Ascending aorta (tissue), 2 donors: Measurements from ENCODE around the gene FBXL13. TPM values are rescaled to one million over a fixed set of nuclear protein-coding genes. Genes with fewer than 3 reads are reported as not detected.
"Not testable (repeated sequence)": the region's sequence is repeated elsewhere in the genome, so short reads cannot be mapped to it uniquely, and the experiment has no call there.

ENCODE experiments used
- DNase-seq, 2 donors: peaks; one replicate each; pipeline ENCODE4 v3.0.0-alpha.2; 2019; ENCODE audit warnings: low spot score in 2 of 2
- H3K27ac ChIP-seq, 2 donors: fragments of 200-600 bp; sonication (generic); one replicate each; pipeline ENCODE4 v1.5.1; 2016 to 2017; ENCODE audit warnings: mild to moderate bottlenecking in 1 of 2
- H3K27me3 ChIP-seq: fragments of 200-600 bp; sonication (generic); one replicate; pipeline ENCODE4 v1.5.1; 2017
- H3K36me3 ChIP-seq, 2 donors: fragments of 200-600 bp; sonication (generic); one replicate each; pipeline ENCODE4 v1.5.1; 2016
- H3K4me1 ChIP-seq, 2 donors: fragments of 200-600 bp; sonication (generic); one replicate each; pipeline ENCODE4 v1.5.1; 2016 to 2017; ENCODE audit warnings: mild to moderate bottlenecking in 1 of 2
- H3K4me3 ChIP-seq, 2 donors: fragments of 200-600 bp; sonication (generic); one replicate each; pipeline ENCODE4 v1.5.1; 2016 to 2017; ENCODE audit warnings: mild to moderate bottlenecking in 1 of 2
- H3K9me3 ChIP-seq, 2 donors: fragments of 200-600 bp; sonication (generic); one replicate each; pipeline ENCODE4 v1.5.1; 2016
- intact Hi-C: fragments of 100-400 bp; cut with DNase I; formaldehyde crosslinking; loops from one replicate; pipeline ENCODE4 v1.15.1; 2023
- total RNA-seq: library from RNA; depleted of rRNA; stranded (reverse); fragments of >200 nt; gene quantifications from one replicate; pipeline ENCODE4 v1.1.0, GENCODE V29; 2016
- TF ChIP-seq, protein P1 (sequence below), 3 experiments: fragments of 200-600 bp in 2 of 3; fragments of 450-650 bp in 1 of 3; sonication (generic) in 2 of 3; IDR thresholded peaks; one replicate each; pipeline ENCODE4 v1.5.1; 2016 to 2019; ENCODE audit warnings: antibody characterized with exemption in 3 of 3, mild to moderate bottlenecking in 1 of 3, moderate library complexity in 1 of 3

FBXL13 gene
- total RNA-seq, 1 donor from 2014 or later = 0.75 TPM

GRCh38 chr7:103051519-103051918, 23.1 kb downstream of the FBXL13 start:
- H3K27ac ChIP-seq = no peak overlapping the region
- H3K4me3 ChIP-seq = no peak overlapping the region
- TF ChIP-seq, protein P1, sequence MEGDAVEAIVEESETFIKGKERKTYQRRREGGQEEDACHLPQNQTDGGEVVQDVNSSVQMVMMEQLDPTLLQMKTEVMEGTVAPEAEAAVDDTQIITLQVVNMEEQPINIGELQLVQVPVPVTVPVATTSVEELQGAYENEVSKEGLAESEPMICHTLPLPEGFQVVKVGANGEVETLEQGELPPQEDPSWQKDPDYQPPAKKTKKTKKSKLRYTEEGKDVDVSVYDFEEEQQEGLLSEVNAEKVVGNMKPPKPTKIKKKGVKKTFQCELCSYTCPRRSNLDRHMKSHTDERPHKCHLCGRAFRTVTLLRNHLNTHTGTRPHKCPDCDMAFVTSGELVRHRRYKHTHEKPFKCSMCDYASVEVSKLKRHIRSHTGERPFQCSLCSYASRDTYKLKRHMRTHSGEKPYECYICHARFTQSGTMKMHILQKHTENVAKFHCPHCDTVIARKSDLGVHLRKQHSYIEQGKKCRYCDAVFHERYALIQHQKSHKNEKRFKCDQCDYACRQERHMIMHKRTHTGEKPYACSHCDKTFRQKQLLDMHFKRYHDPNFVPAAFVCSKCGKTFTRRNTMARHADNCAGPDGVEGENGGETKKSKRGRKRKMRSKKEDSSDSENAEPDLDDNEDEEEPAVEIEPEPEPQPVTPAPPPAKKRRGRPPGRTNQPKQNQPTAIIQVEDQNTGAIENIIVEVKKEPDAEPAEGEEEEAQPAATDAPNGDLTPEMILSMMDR (IDR thresholded peaks at IDR 0.05) = no peak
- no peaks in the 10 kb centered on the region for H3K4me1 ChIP-seq
- intact Hi-C loops = no loop called here
- no peaks in the 10 kb centered on the region for H3K36me3 ChIP-seq
- H3K9me3 ChIP-seq = peaks cover 0 to 5% of the 10 kb centered on the region in 2 donors
- H3K27me3 ChIP-seq = no peaks in the 10 kb centered on the region
- DNase-seq = no peak

DNA sequence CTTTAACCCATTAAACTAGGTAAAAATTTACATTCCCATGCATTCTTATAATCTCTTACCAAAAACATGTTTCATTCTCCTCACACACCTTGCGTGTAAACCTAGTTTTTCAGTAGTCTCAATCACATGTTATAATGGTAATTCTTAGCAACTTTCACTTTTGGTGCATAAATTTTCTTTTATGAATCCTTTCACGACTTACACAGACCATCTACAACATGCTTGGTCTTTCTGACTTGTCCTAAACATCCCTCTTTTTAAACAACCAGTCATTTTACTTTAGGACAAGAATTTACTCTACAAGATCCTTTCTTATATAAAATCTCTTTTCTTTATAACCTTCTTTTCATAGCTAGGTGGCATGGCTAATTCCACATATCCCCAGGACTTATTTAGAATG, 25.8 kb downstream of the FBXL13 start:
- Histone ChIP-seq H3K27ac (no peak overlapping the region), H3K4me1 (no peaks in the 10 kb centered on the region), H3K27me3 (no peaks in the 10 kb centered on the region), H3K4me3 (no peak overlapping the region), H3K9me3 (peaks cover 0 to 5% of the 10 kb centered on the region in 2 donors), H3K36me3 (no peaks in the 10 kb centered on the region)
- TF ChIP-seq, protein P1 (IDR thresholded peaks at IDR 0.05) = no peak
- DNase-seq = no peak
- intact Hi-C loops = no loop called here

DNA sequence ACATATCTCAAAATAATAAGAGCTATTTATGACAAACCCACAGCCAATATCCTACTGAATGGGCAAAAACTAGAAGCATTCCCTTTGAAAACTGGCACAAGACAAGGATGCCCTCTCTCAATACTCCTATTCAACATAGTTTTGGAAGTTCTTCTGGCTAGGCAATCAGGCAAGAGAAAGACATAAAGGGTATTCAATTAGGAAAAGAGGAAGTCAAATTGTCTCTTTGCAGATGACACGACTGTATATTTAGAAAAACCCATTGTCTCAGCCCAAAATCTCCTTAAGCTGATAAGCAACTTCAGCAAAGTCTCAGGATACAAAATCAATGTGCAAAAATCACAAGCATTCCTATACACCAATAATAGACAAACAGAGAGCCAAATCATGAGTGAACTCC, 32.8 kb downstream of the FBXL13 start:
- H3K36me3 ChIP-seq, H3K9me3 ChIP-seq, H3K4me1 ChIP-seq, H3K4me3 ChIP-seq, H3K27ac ChIP-seq, H3K27me3 ChIP-seq, DNase-seq, intact Hi-C loops: not testable (repeated sequence)

- H3K27me3 ChIP-seq, intact Hi-C loops, DNase-seq, H3K36me3 ChIP-seq, H3K27ac ChIP-seq, H3K4me3 ChIP-seq, H3K9me3 ChIP-seq, H3K4me1 ChIP-seq: not testable (repeated sequence)
These were observed 36.5 kb downstream of the FBXL13 start for GRCh38 chr7:103037823-103038739.

DNA sequence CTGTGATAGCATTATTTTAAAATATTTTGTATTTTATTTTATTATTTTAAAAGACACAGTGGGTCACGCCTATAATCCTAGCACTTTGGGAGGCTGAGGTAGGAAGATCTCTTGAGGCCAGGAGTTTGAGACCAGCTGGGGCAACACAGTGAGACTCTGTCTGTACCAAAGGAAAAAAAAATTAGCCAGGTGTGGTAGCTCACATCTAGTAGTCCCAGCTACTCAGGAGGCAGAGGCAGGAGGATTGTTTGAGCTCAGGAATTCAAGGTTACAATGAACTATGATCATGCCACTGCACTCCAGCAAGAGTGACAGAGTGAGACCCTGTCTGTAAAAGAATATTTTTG, 37.1 kb downstream of the FBXL13 start:
- Histone ChIP-seq H3K4me1 (no peaks in the 10 kb centered on the region), H3K4me3 (no peak overlapping the region), H3K27me3 (no peaks in the 10 kb centered on the region), H3K36me3 (no peaks in the 10 kb centered on the region), H3K9me3 (no peaks in the 10 kb centered on the region), H3K27ac (no peak overlapping the region)
- intact Hi-C loops = no loop called here
- DNase-seq = no peak
- TF ChIP-seq, protein P1 (IDR thresholded peaks at IDR 0.05) = no peak

DNA sequence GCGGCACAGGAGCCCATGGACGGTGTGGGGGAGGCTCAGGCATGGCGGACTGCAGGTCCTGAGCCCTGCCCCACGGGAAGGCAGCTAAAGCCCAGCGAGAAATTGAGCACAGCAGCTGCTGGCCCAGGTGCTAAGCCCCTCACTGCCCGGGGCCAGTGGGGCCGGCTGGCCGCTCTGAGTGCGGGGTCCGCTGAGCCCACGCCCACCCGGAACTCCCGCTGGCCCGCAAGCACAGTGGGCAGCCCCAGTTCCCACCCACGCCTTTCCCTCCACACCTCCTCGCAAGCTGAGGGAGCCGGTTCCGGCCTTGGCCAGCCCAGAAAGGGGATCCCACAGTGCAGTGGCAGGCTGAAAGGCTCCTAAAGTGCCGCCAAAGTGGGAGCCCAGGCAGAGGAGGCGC, 40.3 kb downstream of the FBXL13 start:
- H3K27me3 ChIP-seq, intact Hi-C loops, H3K27ac ChIP-seq, H3K4me1 ChIP-seq, H3K4me3 ChIP-seq, DNase-seq, H3K9me3 ChIP-seq, H3K36me3 ChIP-seq: not testable (repeated sequence)

- Histone ChIP-seq H3K9me3 (no peaks in the 10 kb centered on the region), H3K27me3 (no peaks in the 10 kb centered on the region), H3K36me3 (no peaks in the 10 kb centered on the region), H3K4me3 (no peak overlapping the region), H3K27ac (no peak overlapping the region), H3K4me1 (no peaks in the 10 kb centered on the region)
- TF ChIP-seq, protein P1 (IDR thresholded peaks at IDR 0.05) = no peak
- no peak for DNase-seq
- intact Hi-C loops = no loop called here
These were observed 42.8 kb downstream of the FBXL13 start for GRCh38 chr7:103031781-103032180.
